HG02642 (cell line): Measurements from ENCODE around the gene FMO5.
"Not testable (repeated sequence)": the region's sequence is repeated elsewhere in the genome, so short reads cannot be mapped to it uniquely, and the experiment has no call there.

ENCODE experiments used
- ATAC-seq: cut with Tn5 transposase; IDR thresholded peaks from one replicate; pipeline ENCODE4 v1.9.1; 2021; ENCODE audit warnings: mild to moderate bottlenecking; ENCODE audit not compliant: unreplicated experiment, poor library complexity

The FMO5 gene

DNA sequence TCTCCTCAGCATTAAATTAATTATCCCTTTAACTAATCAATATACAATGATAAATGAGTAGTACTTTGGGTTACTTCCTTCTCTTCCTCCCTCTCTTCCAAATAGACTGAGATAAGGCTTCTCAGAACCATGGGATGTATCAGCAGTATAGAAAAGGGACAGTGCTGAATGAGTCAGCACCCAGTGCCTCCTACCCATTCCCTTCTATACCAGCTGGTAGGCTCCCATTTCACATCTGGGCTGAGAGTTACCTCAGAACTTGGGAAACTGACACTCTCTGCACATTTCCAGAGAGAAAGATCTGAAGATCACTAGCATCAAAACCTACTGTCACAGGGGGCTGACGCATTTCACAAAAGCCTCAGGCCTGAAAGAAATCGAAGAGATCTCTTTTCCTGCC is 68.0 kb downstream of the FMO5 start:
- not testable (repeated sequence) for ATAC-seq

DNA sequence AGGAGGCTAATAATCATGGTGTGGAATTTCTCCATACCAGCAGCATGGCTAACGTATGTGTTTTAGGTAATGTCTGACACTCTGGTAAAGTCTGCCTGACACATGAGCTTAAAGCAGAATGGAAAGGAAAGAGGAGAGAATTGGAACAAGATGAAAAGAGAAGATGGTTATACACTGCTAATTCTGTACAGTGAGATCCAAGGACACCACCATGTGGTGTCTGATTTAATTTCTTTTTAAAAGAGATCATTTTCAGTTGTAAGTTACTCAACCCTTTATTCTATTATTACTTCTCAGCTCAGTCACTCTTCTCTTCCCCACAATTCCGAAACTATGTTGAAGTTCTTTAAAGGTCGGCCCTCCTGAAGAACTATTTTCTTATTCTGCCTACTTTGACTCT is 68.5 kb downstream of the FMO5 start:
- no peak for ATAC-seq

DNA sequence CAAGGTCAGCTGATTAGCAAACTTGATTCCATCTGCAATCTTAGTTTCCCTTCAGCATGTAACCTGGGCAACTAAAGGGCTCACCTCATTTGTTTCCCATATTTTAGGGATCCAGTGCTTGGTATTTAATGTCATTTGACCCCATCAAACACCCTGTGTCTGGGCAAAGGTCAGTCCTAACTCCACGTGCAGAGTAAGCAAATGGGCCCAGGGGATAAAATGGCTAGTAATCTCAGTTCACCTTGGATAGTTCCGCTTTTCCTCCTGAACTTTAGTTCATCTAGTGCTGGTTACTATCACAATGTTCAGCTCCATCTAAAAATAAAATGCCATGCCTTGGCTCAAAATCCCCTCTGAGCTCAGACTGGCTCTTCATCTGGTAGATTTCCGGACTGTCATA is 72.4 kb downstream of the FMO5 start:
- ATAC-seq: no peak

DNA sequence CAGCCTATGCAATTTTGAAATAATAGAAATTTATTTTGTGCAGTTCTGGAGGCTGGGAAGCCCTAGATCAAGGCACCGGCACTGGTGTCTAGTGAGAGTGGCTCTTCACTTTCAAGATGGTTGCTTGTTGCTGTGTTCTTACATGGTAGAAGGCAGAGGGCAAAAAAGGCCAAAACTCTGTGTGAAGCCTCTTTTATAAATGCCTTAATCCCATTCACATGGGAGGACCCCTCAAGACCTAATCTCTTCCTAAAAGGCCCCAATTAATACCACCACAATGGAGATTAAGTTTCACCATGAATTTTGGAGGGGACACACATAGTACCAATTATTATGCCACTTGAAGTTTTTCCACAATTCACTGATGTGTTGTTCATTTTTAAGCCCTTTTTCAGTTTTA is 73.9 kb downstream of the FMO5 start:
- ATAC-seq: no peak

DNA sequence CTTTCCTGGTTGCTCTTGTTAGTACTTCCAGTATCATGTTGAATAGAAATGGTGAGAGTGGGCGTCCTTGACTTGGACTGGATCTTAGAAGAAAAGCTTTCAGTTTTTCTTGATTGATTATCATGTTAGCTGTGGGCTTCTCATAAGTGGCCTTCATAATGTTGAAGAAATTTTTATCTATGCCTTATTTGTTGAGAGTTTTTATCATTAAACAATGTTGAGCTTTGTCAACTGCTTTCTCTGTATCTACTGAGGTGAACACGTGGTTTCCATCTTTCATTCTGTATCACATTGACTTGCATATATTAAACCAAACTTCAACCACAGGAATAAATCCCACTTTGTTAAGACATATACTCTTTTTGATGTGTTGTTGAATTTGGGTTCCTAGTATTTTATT is 82.3 kb downstream of the FMO5 start:
- ATAC-seq: no peak
